GM23338 (cell line): ENCODE measurements around the gene NUDT12.

Experiments used
- CREB1 ChIP-seq: fragments of 250-450 bp; sonication (Bioruptor Pico); IDR thresholded peaks from 2 replicates; pipeline ENCODE4 v1.5.0; 2020; ENCODE audit warnings: low read depth, mild to moderate bottlenecking, moderate library complexity
- EZH2 ChIP-seq: fragments of 200-600 bp; sonication (generic); IDR thresholded peaks from one replicate; pipeline ENCODE4 v1.8.0; 2017; ENCODE audit warnings: antibody characterized with exemption, mild to moderate bottlenecking, low read depth; ENCODE audit not compliant: unreplicated experiment
- EZH2phosphoT487 ChIP-seq: fragments of 200-600 bp; sonication (generic); IDR thresholded peaks from one replicate; pipeline ENCODE4 v1.8.1; 2018; ENCODE audit warnings: antibody characterized with exemption; ENCODE audit not compliant: unreplicated experiment
- TF ChIP-seq, protein P1 (sequence below), 2 experiments: fragments of 200-600 bp in 1 of 2; sonication (generic) in 1 of 2; conservative IDR thresholded peaks; 2 replicates each; pipeline versions ENCODE4 v1.5.1 to v1.6.1; 2016 to 2017; ENCODE audit warnings: antibody characterized with exemption in 2 of 2, low read depth in 2 of 2, mild to moderate bottlenecking in 2 of 2, moderate library complexity in 1 of 2
- TF ChIP-seq, protein P2 (sequence below): IDR thresholded peaks from one replicate; pipeline ENCODE4 v1.6.1; 2018; ENCODE audit warnings: antibody characterized with exemption; ENCODE audit not compliant: unreplicated experiment

DNA sequence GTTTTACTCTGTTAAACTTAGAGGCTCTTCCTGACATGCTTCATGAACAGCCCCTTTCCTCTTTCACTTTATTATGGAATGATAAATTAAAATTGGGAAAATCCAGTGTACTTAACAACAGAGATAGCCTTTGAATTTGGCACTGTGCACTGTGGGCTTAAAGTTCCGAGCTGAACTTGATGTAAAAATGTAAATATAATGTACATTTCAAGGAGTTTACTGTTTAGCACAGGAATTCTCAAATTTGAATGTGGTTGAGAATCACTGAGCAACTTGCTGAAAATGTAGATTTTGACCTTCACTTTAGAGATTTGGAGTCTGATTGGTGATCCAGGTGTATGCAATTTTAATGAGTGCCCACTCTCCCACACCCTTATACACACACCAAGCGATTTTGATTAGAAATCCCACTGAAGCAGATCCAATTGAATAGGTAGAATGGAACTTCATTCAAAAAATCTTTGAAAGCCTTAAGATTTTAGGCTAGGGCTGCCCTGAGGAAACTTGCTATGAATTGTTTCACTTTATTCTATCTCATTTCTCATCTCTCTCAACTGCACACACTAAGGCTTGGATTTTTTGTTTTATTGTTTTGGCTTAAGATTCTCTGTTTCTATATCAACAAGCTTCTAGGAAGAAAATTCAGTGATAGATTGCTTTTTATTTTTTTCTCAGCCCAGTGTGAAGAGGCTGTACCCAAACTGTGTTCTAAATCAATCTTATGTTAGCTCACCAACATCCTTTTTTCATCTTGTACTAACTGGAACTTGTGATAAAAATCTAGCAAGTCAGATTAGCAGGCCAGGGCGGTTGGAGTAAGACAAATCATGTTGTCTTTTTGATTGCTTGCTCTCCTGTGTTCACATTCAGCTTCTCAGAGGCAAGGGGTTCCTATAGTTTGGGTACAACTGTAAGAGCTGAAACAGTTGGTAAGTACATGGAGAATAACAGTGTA lies 22.9 kb downstream of the NUDT12 start:
- TF ChIP-seq, protein P1, sequence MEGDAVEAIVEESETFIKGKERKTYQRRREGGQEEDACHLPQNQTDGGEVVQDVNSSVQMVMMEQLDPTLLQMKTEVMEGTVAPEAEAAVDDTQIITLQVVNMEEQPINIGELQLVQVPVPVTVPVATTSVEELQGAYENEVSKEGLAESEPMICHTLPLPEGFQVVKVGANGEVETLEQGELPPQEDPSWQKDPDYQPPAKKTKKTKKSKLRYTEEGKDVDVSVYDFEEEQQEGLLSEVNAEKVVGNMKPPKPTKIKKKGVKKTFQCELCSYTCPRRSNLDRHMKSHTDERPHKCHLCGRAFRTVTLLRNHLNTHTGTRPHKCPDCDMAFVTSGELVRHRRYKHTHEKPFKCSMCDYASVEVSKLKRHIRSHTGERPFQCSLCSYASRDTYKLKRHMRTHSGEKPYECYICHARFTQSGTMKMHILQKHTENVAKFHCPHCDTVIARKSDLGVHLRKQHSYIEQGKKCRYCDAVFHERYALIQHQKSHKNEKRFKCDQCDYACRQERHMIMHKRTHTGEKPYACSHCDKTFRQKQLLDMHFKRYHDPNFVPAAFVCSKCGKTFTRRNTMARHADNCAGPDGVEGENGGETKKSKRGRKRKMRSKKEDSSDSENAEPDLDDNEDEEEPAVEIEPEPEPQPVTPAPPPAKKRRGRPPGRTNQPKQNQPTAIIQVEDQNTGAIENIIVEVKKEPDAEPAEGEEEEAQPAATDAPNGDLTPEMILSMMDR (conservative IDR thresholded peaks at IDR 0.05; ENCODE audit: low read depth in 2 of 2) = no peak
- TF ChIP-seq EZH2 = no peak
- TF ChIP-seq EZH2phosphoT487 = no peak
- TF ChIP-seq, protein P2, sequence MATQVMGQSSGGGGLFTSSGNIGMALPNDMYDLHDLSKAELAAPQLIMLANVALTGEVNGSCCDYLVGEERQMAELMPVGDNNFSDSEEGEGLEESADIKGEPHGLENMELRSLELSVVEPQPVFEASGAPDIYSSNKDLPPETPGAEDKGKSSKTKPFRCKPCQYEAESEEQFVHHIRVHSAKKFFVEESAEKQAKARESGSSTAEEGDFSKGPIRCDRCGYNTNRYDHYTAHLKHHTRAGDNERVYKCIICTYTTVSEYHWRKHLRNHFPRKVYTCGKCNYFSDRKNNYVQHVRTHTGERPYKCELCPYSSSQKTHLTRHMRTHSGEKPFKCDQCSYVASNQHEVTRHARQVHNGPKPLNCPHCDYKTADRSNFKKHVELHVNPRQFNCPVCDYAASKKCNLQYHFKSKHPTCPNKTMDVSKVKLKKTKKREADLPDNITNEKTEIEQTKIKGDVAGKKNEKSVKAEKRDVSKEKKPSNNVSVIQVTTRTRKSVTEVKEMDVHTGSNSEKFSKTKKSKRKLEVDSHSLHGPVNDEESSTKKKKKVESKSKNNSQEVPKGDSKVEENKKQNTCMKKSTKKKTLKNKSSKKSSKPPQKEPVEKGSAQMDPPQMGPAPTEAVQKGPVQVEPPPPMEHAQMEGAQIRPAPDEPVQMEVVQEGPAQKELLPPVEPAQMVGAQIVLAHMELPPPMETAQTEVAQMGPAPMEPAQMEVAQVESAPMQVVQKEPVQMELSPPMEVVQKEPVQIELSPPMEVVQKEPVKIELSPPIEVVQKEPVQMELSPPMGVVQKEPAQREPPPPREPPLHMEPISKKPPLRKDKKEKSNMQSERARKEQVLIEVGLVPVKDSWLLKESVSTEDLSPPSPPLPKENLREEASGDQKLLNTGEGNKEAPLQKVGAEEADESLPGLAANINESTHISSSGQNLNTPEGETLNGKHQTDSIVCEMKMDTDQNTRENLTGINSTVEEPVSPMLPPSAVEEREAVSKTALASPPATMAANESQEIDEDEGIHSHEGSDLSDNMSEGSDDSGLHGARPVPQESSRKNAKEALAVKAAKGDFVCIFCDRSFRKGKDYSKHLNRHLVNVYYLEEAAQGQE = no peak
- TF ChIP-seq CREB1 (CRISPR knock-in tag) = no peak
